ENCODE data around the gene MARCHF2. TPM values are rescaled to one million over a fixed set of nuclear protein-coding genes. Genes with fewer than 3 reads are reported as not detected.
"Not testable (repeated sequence)": the region's sequence is repeated elsewhere in the genome, so short reads cannot be mapped to it uniquely, and the experiment has no call there.

MARCHF2 gene
- total RNA-seq, 1 donor from 2014 or later, result 84.0 TPM

DNA sequence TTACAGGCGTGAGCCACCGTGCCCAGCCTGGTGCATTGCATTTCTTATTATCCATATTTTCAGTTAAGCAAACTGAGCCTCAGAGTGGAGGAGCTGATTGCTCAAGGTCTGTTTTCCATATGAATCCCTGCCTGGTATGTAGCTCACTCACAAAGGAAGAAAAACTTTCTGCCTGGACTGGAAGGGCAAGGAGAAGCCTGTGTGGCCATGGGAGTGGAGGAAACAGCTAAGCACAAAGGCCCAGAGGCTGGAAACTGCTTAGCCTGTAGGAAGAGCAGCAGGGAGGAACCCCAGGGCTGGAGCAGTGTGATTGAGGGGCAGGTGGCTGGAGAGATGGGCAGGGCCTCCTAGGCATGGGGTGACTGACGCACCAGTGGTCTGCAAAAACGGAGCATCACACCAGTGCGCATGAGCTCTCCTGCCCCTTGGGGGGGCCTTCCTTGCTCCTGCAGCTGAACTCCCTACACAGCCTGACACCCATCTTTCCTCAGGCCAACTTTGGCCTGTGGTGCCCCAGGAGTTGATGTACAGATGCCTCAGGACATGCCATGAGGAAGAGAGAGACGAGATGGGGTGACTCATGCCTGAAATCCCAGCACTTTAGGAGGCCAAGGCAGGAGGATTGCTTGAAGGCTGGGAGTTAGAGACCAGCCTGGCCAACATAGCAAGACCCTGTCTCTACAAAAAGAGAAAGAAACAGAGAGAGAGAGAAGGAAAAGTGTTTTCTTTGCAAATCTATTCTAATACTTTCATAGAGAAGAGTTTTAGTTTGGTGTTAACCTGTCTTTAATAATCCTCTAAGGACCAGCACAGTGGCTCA, 28.8 kb downstream of the MARCHF2 start:
- Histone ChIP-seq H3K36me3 (ENCODE audit: control insufficient read depth, insufficient read depth, low read length) (no peaks in the 10 kb centered on the region), H3K4me3 (ENCODE audit: low read depth, low read length) (no peak overlapping the region), H3K27me3 (ENCODE audit: control insufficient read depth, insufficient read depth, low read length) (no peaks in the 10 kb centered on the region)
- TF ChIP-seq, protein P1, sequence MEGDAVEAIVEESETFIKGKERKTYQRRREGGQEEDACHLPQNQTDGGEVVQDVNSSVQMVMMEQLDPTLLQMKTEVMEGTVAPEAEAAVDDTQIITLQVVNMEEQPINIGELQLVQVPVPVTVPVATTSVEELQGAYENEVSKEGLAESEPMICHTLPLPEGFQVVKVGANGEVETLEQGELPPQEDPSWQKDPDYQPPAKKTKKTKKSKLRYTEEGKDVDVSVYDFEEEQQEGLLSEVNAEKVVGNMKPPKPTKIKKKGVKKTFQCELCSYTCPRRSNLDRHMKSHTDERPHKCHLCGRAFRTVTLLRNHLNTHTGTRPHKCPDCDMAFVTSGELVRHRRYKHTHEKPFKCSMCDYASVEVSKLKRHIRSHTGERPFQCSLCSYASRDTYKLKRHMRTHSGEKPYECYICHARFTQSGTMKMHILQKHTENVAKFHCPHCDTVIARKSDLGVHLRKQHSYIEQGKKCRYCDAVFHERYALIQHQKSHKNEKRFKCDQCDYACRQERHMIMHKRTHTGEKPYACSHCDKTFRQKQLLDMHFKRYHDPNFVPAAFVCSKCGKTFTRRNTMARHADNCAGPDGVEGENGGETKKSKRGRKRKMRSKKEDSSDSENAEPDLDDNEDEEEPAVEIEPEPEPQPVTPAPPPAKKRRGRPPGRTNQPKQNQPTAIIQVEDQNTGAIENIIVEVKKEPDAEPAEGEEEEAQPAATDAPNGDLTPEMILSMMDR (IDR thresholded peaks at IDR 0.05; ENCODE audit: insufficient read depth, low read length, severe bottlenecking), result no peak
- DNase-seq (ENCODE audit: low read depth), result no peak
- FAIRE-seq, result peak; percentile 64

- peak overlapping the region; percentile 92 for H3K4me3 ChIP-seq (ENCODE audit: low read depth, low read length)
- not testable (repeated sequence) for H3K27me3 ChIP-seq (ENCODE audit: control insufficient read depth, insufficient read depth, low read length); DNase-seq (ENCODE audit: low read depth); H3K36me3 ChIP-seq (ENCODE audit: control insufficient read depth, insufficient read depth, low read length); FAIRE-seq
Observed at GRCh38 chr19:8444140-8444676, 31.1 kb downstream of the MARCHF2 start.

- FAIRE-seq, result no peak
Observed at GRCh38 chr19:8444677-8445487, 31.8 kb downstream of the MARCHF2 start, which contains the start of gene HNRNPM. TSS of gene HNRNPM (plus strand) at chr19:8444975. CDS start at chr19:8444999, 24 bp downstream.

DNA sequence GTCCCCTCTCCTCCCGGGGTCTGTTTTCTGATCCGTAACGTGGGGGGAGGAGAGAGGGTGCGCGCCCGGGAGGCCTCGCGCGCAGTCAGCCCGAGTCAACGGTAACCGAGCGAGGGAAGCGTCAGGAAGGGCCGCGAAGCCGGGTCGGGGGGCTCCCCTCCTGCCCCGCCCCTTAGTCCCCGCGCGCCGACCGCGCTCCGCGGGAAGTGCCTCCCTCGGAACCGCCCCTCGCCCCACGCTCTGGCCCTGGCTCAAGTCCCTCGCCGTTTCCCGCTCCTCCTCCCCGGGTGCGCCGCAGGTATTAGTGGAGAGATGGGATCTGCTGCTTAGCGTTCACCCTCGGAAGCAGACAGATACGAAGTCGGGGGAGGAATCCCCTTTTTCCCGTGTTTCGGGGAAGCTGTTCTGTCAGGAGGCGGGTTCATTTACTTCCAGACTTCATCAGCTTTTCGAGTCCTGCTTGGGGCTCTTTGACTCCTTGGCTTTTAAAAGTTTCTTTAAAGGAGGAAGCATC, 32.4 kb downstream of the MARCHF2 start:
- TF ChIP-seq, protein P1 (IDR thresholded peaks at IDR 0.05; ENCODE audit: insufficient read depth, low read length, severe bottlenecking), result no peak
- Histone ChIP-seq H3K27me3 (ENCODE audit: control insufficient read depth, insufficient read depth, low read length) (no peaks in the 10 kb centered on the region), H3K36me3 (ENCODE audit: control insufficient read depth, insufficient read depth, low read length) (peaks cover 1% of the 10 kb centered on the region), H3K4me3 (ENCODE audit: low read depth, low read length) (peak overlapping the region; percentile 92)
- FAIRE-seq (no peak), DNase-seq (ENCODE audit: low read depth) (peak; percentile 25)

More at GRCh38 chr19:8444677-8445487, 31.8 kb downstream of the MARCHF2 start, which contains the start of gene HNRNPM:
- Histone ChIP-seq H3K27me3 (ENCODE audit: control insufficient read depth, insufficient read depth, low read length) (no peaks in the 10 kb centered on the region), H3K4me3 (ENCODE audit: low read depth, low read length) (peak within 1 kb of the TSS; percentile 92), H3K36me3 (ENCODE audit: control insufficient read depth, insufficient read depth, low read length) (peaks cover 1% of the 10 kb centered on the region)
- TF ChIP-seq, protein P1 (IDR thresholded peaks at IDR 0.05; ENCODE audit: insufficient read depth, low read length, severe bottlenecking), result no peak
- DNase-seq (ENCODE audit: low read depth), result peak; percentile 92

- H3K27me3 ChIP-seq (ENCODE audit: control insufficient read depth, insufficient read depth, low read length), result no peaks in the 10 kb centered on the region
- TF ChIP-seq, protein P1 (IDR thresholded peaks at IDR 0.05; ENCODE audit: insufficient read depth, low read length, severe bottlenecking), result no peak
- DNase-seq (ENCODE audit: low read depth), result no peak
- FAIRE-seq, result no peak
- H3K4me3 ChIP-seq (ENCODE audit: low read depth, low read length), result peak overlapping the region; percentile 92
- peaks cover 1% of the 10 kb centered on the region for H3K36me3 ChIP-seq (ENCODE audit: control insufficient read depth, insufficient read depth, low read length)
Observed at GRCh38 chr19:8446061-8446709, 33.1 kb downstream of the MARCHF2 start.
